Prostate gland (tissue), 2 donors: ENCODE results near the gene KDM1A. TPM values are rescaled to one million over a fixed set of nuclear protein-coding genes. Genes with fewer than 3 reads are reported as not detected.

Experiments used
- DNase-seq: peaks from one replicate; pipeline ENCODE4 v3.0.0-alpha.2; 2019; ENCODE audit warnings: low spot score
- H3K27ac ChIP-seq, 2 donors: fragments of 200-600 bp; sonication (generic); 2 replicates each; pipeline ENCODE4 v1.5.1; 2017 to 2019
- H3K27me3 ChIP-seq: fragments of 200-600 bp; sonication (generic); replicated peaks from 2 replicates; pipeline ENCODE4 v1.5.1; 2019; ENCODE audit not compliant: insufficient read depth
- H3K36me3 ChIP-seq, 2 donors: fragments of 200-600 bp; sonication (generic); 1 replicate in 1 of 2; 2 replicates in 1 of 2; pipeline versions ENCODE4 v1.5.1 to v1.8.1; 2017 to 2019
- H3K4me1 ChIP-seq: fragments of 200-600 bp; sonication (generic); replicated peaks from 2 replicates; pipeline ENCODE4 v1.5.1; 2019
- H3K4me3 ChIP-seq, 2 donors: fragments of 200-600 bp; sonication (generic); 2 replicates each; pipeline ENCODE4 v1.5.1; 2017 to 2019
- H3K9me3 ChIP-seq: fragments of 200-600 bp; sonication (generic); 2 replicates; pipeline ENCODE4 v1.5.1; 2017
- CTCF ChIP-seq, 4 experiments: fragments of 200-600 bp in 2 of 4; fragments of 450-650 bp in 2 of 4; sonication (generic) in 2 of 4; IDR thresholded peaks; 1 replicate in 3 of 4; 2 replicates in 1 of 4; pipeline ENCODE4 v1.5.1; 2016 to 2019; ENCODE audit warnings: antibody characterized with exemption in 4 of 4, mild to moderate bottlenecking in 2 of 4, moderate library complexity in 2 of 4
- POLR2A ChIP-seq: fragments of 450-650 bp; IDR thresholded peaks from one replicate; pipeline ENCODE4 v1.6.1; 2016; ENCODE audit warnings: antibody characterized with exemption, mild to moderate bottlenecking
- WGBS: methylation state at CpG from one replicate; pipeline ENCODE4 v1.1.5; 2018; 5-methylcytosine and 5-hydroxymethylcytosine counted together
- intact Hi-C: fragments of 100-400 bp; cut with DNase I; formaldehyde crosslinking; loops from one replicate; pipeline ENCODE4 v1.14.2; 2022
- microRNA-seq: library from miRNA; unstranded; fragments of <30 nt; microRNA quantifications from one replicate; pipeline ENCODE4, GENCODE V29; 2016
- small RNA-seq, 2 donors: library from RNA; depleted of rRNA; stranded (forward); fragments of <200 nt; gene quantifications; one replicate each; pipeline ENCODE3, GENCODE V24; 2016
- total RNA-seq, 2 donors: library from RNA; depleted of rRNA; stranded (reverse); fragments of >200 nt; gene quantifications; one replicate each; pipeline ENCODE4 v1.1.0, GENCODE V29; 2016

Gene KDM1A
- total RNA-seq, 2 donors from 2014 or later: 75.1 to 94.5 TPM

- DNase-seq: no peak
- H3K4me1 ChIP-seq: no peaks in the 10 kb centered on the region
- no peak overlapping the region for H3K4me3 ChIP-seq
- no peaks in the 10 kb centered on the region for H3K27me3 ChIP-seq
- H3K27ac ChIP-seq: no peak overlapping the region
- TF ChIP-seq POLR2A: no peak
- TF ChIP-seq CTCF (IDR thresholded peaks at IDR 0.05): no peak
- H3K36me3 ChIP-seq: no peaks in the 10 kb centered on the region
- intact Hi-C loops: no loop called here
- H3K9me3 ChIP-seq: no peaks in the 10 kb centered on the region
These were observed 110.6 kb downstream of the KDM1A start for GRCh38 chr1:23129846-23130245.

GRCh38 chr1:23132033-23132432, 112.8 kb downstream of the KDM1A start:
- Histone ChIP-seq H3K27ac (no peak overlapping the region), H3K36me3 (no peaks in the 10 kb centered on the region), H3K4me1 (no peaks in the 10 kb centered on the region), H3K9me3 (no peaks in the 10 kb centered on the region), H3K27me3 (no peaks in the 10 kb centered on the region), H3K4me3 (no peak overlapping the region)
- intact Hi-C loops: no loop called here
- TF ChIP-seq CTCF (IDR thresholded peaks at IDR 0.05): no peak
- 39% methylated on average over 1 of the region's 1 CpG for WGBS
- no peak for DNase-seq

Small RNA genes lying within 50 kb of the gene (microRNA-seq; reads per million reads assigned to microRNA genes)
- gene MIR3115 (0.67 reads per million), gene MIR4419A (not detected)

Small RNA genes lying within 50 kb of the gene (small RNA-seq; reads per million reads assigned to genes)
- gene MIR3115 (0 reads per million in 2 donors), gene MIR4419A (0 reads per million in 2 donors)

Other genes with a start within 250 kb of the KDM1A start
- not detected for gene LACTBL1, start 46.6 kb upstream of the KDM1A start, total RNA-seq
- not detected for gene TEX46, start 3.6 kb upstream of the KDM1A start, total RNA-seq
- 10 to 100 TPM; 16.9 to 17.5 TPM for gene LUZP1, start 149.4 kb downstream of the KDM1A start, total RNA-seq
- under 1 TPM; 0.09 to 0.28 TPM for gene HTR1D, start 198.0 kb downstream of the KDM1A start, total RNA-seq